ENCODE data around the gene RALGPS1.

DNA sequence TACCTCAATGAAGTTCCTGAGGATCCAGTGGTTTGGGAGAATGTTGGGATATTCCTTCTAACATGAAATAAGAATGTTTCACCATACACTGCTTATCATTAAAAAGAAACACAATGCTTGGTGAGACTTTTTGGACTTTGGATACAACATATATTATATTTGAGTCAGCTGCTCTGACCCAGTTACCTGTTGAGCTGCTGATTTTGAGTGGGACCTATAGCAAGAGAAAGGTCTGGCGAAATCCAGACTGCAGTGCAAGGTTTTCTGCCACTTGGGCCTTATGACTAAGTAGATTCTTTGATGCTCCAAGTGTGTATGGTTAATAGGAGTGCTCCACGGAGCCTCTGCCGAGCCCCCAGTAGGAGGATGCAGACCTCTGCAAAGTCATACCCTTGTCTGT lies 10.0 kb upstream of the RALGPS1 start:
- TF ChIP-seq, protein P1, sequence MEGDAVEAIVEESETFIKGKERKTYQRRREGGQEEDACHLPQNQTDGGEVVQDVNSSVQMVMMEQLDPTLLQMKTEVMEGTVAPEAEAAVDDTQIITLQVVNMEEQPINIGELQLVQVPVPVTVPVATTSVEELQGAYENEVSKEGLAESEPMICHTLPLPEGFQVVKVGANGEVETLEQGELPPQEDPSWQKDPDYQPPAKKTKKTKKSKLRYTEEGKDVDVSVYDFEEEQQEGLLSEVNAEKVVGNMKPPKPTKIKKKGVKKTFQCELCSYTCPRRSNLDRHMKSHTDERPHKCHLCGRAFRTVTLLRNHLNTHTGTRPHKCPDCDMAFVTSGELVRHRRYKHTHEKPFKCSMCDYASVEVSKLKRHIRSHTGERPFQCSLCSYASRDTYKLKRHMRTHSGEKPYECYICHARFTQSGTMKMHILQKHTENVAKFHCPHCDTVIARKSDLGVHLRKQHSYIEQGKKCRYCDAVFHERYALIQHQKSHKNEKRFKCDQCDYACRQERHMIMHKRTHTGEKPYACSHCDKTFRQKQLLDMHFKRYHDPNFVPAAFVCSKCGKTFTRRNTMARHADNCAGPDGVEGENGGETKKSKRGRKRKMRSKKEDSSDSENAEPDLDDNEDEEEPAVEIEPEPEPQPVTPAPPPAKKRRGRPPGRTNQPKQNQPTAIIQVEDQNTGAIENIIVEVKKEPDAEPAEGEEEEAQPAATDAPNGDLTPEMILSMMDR (conservative IDR thresholded peaks at IDR 0.05; ENCODE audit: low read length): no peak
- no peak for TF ChIP-seq EZH2phosphoT487 (IDR thresholded peaks at IDR 0.05; ENCODE audit: borderline replicate concordance, low read depth, low read length)

Measured in OCI-LY7 (cell line).